GM12865 (cell line): ENCODE measurements around the gene ATG10.
"Not testable (repeated sequence)": the region's sequence is repeated elsewhere in the genome, so short reads cannot be mapped to it uniquely, and the experiment has no call there.

Experiments used
- DNase-seq: peaks from one replicate; pipeline ENCODE4 v3.0.0; 2010; ENCODE audit warnings: low read depth
- H3K4me3 ChIP-seq: 2 replicates; pipeline ENCODE4 v1.5.1; 2011; ENCODE audit warnings: mild to moderate bottlenecking, low read depth, low read length, control low read depth
- TF ChIP-seq, protein P1 (sequence below): IDR thresholded peaks from 2 replicates; pipeline ENCODE4 v1.5.1; 2011; ENCODE audit warnings: low read length, control low read depth, low read depth, inconsistent platforms; ENCODE audit not compliant: insufficient read depth; ENCODE audit errors: missing control alignments

ATG10 gene

DNA sequence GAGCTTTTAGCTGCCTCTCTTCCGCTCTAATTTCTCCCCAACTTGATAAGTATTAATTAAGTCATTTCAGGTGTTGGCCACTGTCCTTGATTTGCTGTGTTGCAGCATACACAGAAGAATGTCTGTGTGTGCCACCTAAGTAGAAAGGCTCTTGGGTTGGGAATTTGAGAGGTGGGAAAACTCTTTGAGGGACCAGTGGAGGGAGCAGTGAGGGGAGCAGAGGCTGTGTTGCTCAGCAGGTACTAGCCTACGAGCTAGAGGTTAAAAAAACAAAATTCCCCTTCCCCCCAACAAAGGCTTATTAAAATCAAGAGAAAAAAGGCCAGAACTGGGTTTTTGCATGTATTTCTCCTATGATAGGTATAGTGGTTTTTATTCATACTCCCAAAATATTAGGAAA lies 285.4 kb downstream of the ATG10 start:
- TF ChIP-seq, protein P1, sequence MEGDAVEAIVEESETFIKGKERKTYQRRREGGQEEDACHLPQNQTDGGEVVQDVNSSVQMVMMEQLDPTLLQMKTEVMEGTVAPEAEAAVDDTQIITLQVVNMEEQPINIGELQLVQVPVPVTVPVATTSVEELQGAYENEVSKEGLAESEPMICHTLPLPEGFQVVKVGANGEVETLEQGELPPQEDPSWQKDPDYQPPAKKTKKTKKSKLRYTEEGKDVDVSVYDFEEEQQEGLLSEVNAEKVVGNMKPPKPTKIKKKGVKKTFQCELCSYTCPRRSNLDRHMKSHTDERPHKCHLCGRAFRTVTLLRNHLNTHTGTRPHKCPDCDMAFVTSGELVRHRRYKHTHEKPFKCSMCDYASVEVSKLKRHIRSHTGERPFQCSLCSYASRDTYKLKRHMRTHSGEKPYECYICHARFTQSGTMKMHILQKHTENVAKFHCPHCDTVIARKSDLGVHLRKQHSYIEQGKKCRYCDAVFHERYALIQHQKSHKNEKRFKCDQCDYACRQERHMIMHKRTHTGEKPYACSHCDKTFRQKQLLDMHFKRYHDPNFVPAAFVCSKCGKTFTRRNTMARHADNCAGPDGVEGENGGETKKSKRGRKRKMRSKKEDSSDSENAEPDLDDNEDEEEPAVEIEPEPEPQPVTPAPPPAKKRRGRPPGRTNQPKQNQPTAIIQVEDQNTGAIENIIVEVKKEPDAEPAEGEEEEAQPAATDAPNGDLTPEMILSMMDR, result no peak
- no peak for DNase-seq
- no peak overlapping the region for H3K4me3 ChIP-seq

DNA sequence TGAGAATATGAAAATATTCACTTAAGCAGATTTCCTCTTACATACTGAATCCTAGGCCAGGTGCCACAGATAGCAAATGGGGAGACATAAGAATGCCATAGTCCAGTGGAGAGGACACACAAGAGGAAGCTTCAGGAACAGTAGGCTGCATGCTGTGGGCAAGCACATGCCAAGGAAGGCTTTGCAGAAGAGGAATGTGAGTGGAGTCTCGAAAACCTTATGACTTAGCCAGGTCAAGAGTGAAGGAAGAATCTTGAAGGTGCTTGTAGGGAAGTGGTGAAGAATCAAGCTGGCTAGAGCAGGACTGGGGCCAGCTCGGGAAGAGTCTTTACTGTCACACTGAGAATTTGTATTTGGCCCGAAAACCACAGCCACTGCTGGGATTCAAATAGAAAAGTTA lies 285.9 kb downstream of the ATG10 start:
- no peak for DNase-seq
- no peak overlapping the region for H3K4me3 ChIP-seq
- TF ChIP-seq, protein P1, result no peak

DNA sequence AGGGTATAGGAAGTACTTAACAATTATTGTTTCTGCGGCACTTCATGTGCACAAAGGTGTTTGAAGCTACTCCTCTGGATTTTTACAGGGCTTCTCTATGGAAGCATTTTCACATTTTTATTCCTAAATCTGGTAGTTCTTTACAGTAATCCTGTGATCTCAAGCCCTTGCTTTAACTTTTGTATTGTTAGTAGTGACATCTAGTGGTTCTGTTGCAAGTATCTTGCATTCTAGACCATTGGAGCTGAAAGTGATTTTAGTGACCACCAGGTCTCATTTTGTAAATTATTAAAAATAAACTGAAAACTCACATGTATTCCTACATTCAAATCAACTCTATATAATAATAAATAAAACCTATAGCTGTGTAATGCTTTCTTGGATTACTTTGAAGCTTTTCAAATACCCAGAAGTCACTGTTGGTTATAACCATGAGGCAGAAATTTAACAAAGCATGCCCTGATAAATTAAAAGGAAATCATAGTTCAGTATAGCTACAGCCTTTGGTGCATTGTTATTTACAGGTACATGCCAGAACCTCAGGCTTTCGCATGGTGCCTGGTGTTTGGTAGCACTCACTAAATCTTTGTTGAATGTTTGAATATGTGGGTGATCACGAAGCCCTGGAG lies 287.5 kb downstream of the ATG10 start:
- TF ChIP-seq, protein P1, result peak; percentile 38
- H3K4me3 ChIP-seq, result no peak overlapping the region
- no peak for DNase-seq

DNA sequence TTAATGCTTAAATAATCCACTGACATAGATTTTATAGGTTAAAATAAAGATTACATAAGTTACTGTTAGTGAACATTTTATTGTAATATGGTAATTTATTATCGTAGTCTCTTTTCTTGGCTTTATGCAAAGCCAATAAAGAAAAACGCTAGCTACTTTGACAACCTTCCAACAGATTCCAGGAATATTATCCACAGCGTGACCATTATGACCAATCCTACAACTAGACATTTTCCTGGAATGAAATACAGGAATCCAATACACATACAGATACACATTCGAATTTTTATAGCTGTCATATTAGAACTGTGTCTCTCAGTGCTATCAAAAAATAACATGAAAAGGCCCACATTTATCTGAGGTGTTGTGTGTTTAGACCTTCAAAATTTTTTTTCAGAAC lies 293.2 kb downstream of the ATG10 start:
- DNase-seq, result no peak
- H3K4me3 ChIP-seq, result no peak overlapping the region
- TF ChIP-seq, protein P1, result no peak

DNA sequence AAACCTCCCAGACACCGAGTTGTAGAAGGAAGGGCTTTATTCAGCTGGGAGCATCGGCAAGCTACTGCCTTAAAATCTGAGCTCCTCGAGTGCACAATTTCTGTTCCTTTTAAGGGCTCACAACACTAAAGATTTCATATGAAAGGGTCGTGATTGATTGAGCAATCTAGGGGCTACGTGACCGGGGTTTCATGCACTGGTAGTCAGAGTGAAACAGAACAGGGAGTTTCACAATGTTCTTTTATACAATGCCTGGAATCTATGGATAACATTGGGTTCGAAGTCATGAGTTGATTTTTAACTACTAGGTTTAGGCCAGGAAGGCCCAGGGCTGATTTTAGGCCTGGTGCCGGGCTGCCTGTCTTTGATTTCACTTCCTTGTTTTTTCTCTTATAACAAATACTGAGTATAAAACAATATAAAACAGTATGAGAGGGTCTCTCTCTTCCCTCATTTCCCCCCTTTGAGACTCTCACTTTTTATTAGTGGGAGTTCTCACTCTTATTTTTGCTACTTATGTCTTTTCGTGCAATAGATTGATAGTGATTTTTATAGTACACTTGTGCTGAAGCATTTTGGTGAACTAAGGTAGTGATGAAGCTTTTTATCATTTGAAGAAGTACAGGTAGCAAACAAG lies 295.6 kb downstream of the ATG10 start:
- DNase-seq, H3K4me3 ChIP-seq: not testable (repeated sequence)

DNA sequence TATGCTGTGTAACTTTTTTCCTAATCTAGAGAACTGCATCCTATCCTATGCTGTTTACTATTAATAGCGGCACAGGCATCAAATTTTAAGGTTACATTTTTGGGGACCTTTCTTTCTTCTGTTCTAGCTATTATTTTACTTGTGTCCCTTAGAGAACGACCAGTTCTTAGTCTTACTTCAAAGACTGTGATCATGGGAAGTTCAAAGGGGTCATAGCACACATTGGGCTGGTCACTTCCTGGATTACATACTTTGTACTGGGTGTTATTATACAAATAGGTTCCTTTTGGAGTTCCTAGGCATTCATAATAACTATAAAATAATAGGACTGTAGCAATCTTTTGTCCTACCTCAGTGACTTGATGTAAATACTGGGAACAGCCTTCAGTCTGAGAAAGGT lies 297.5 kb downstream of the ATG10 start:
- DNase-seq, H3K4me3 ChIP-seq: not testable (repeated sequence)

DNA sequence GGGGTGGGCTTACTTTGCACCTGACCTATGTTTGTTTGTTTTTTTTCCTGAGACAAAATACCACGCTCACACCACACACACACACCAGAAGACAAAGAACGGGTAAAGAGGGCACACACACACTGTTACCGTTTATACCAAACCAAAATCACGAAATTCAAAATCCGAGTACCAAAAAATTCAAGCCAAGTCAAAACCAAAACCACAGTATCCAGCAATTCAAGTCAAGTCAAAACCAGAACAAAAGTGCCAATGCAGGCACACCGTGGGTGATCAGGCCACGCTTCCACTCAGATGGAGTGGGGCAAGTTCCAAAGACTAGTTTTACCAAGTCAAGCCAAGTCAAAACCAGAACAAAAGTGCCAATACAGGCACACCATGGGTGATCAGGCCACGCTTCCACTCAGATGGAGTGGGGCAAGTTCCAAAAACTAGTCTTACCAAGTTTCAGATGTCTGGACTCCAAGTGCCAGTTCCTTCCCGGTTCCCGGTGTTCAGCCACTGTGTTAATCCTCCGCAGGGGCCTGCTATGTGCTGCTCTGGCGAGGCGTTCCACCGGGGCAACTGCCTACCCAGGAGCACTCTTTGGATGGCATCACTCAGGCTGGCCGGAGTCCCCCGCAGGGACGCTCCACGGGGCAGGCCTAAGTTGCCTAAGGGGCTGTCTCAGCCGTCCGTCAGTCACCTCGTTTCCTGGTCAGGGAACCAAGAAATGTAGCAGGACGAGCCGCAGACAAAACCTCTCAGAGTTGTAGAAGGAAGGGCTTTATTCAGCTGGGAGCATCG lies 300.9 kb downstream of the ATG10 start:
- DNase-seq, result peak; percentile 16
- not testable (repeated sequence) for H3K4me3 ChIP-seq

DNA sequence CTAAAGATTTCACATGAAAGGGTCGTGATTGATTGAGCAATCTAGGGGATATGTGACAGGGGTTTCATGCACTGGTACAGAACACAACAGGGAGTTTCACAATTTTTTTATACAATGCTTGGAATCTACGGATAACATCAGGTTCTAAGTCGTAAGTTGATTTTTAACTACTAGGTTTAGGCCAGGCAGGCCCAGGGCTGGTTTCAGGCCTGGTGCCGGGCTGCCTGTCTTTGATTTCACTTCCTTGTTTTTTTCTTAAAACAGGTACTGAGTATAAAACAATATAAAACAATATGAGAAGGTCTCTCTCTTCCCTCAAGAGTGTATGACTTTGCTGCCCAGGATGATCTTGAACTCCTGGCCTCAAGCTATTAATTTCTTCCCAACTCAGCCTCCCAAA lies 301.6 kb downstream of the ATG10 start:
- not testable (repeated sequence) for H3K4me3 ChIP-seq
- peak; percentile 51 for DNase-seq
